Endodermal cell (in vitro differentiated cells): ENCODE results near the gene PPM1G. TPM values are rescaled to one million over a fixed set of nuclear protein-coding genes. Genes with fewer than 3 reads are reported as not detected.
A peak's percentile ranks its signal among the peaks of the same experiment; 100 is the strongest.

Experiments used
- DNase-seq: peaks from one replicate; pipeline ENCODE4 v3.0.0-alpha.2; 2017
- H3K27ac ChIP-seq: 2 replicates; pipeline ENCODE4 v1.5.1; 2013; ENCODE audit warnings: mild to moderate bottlenecking, low read depth, low read length, moderate library complexity
- H3K27me3 ChIP-seq: 2 replicates; pipeline ENCODE4 v1.6.1; 2013; ENCODE audit warnings: mild to moderate bottlenecking, low read length, moderate library complexity; ENCODE audit not compliant: insufficient read depth, control insufficient read depth, poor library complexity, severe bottlenecking
- H3K36me3 ChIP-seq: 2 replicates; pipeline ENCODE4 v1.7.0; 2013; ENCODE audit warnings: mild to moderate bottlenecking, low read length, moderate library complexity; ENCODE audit not compliant: control insufficient read depth, insufficient read depth
- H3K4me1 ChIP-seq: one replicate; pipeline ENCODE4 v1.7.0; 2013; ENCODE audit warnings: low read length; ENCODE audit not compliant: control insufficient read depth, insufficient read depth
- H3K4me3 ChIP-seq: 2 replicates; pipeline ENCODE4 v1.5.1; 2013; ENCODE audit warnings: mild to moderate bottlenecking, low read length, moderate library complexity
- H3K9ac ChIP-seq: 2 replicates; pipeline ENCODE4 v1.6.1; 2013; ENCODE audit warnings: mild to moderate bottlenecking, low read length, moderate library complexity; ENCODE audit not compliant: poor library complexity, severe bottlenecking; ENCODE audit errors: extremely low read depth
- H3K9me3 ChIP-seq: 2 replicates; pipeline ENCODE4 v1.6.1; 2013; ENCODE audit warnings: mild to moderate bottlenecking, low read length, moderate library complexity; ENCODE audit not compliant: control insufficient read depth
- H3K27ac Mint-ChIP-seq: 2 replicates; pipeline ENCODE4 v1.8.0; 2020; ENCODE audit warnings: mixed read lengths
- H3K27me3 Mint-ChIP-seq: 2 replicates; pipeline ENCODE4 v1.8.0; 2021; ENCODE audit warnings: mild to moderate bottlenecking, mixed read lengths; ENCODE audit not compliant: insufficient read depth
- H3K36me3 Mint-ChIP-seq: 2 replicates; pipeline ENCODE4 v1.8.0; 2020; ENCODE audit warnings: low read depth, mixed read lengths
- H3K4me1 Mint-ChIP-seq: 2 replicates; pipeline ENCODE4 v1.8.0; 2020; ENCODE audit warnings: mixed read lengths
- H3K4me3 Mint-ChIP-seq: 2 replicates; pipeline ENCODE4 v1.8.0; 2020; ENCODE audit warnings: mild to moderate bottlenecking, moderate library complexity, mixed read lengths
- H3K9me3 Mint-ChIP-seq: 2 replicates; pipeline ENCODE4 v1.8.0; 2020; ENCODE audit warnings: mild to moderate bottlenecking, mixed read lengths
- CTCF ChIP-seq: fragments of 200-600 bp; sonication (generic); conservative IDR thresholded peaks from 2 replicates; pipeline ENCODE4 v1.5.0; 2021; ENCODE audit warnings: antibody characterized with exemption, mild to moderate bottlenecking
- WGBS, 2 experiments: methylation state at CpG; one replicate each; pipeline versions ENCODE4 v1.1.5 to v1.1.7; 2013; ENCODE audit warnings: missing lambda C conversion rate in 2 of 2, mixed read lengths in 1 of 2; ENCODE audit not compliant: insufficient coverage in 1 of 2, insufficient read length in 1 of 2; 5-methylcytosine and 5-hydroxymethylcytosine counted together
- total RNA-seq, 2 donors: library from RNA; stranded (reverse); fragmentation: NEBNext Ultra II Directional in 1 of 2; extraction: Animal tissue kit (Norgen Biotek cat#: 25700) in 1 of 2; gene quantifications; 2 replicates in 1 of 2; 3 replicates in 1 of 2; pipeline ENCODE4 v1.2.1, GENCODE V29; 2021

PPM1G gene
- total RNA-seq, 2 donors from 2014 or later: 124 to 125 TPM

DNA sequence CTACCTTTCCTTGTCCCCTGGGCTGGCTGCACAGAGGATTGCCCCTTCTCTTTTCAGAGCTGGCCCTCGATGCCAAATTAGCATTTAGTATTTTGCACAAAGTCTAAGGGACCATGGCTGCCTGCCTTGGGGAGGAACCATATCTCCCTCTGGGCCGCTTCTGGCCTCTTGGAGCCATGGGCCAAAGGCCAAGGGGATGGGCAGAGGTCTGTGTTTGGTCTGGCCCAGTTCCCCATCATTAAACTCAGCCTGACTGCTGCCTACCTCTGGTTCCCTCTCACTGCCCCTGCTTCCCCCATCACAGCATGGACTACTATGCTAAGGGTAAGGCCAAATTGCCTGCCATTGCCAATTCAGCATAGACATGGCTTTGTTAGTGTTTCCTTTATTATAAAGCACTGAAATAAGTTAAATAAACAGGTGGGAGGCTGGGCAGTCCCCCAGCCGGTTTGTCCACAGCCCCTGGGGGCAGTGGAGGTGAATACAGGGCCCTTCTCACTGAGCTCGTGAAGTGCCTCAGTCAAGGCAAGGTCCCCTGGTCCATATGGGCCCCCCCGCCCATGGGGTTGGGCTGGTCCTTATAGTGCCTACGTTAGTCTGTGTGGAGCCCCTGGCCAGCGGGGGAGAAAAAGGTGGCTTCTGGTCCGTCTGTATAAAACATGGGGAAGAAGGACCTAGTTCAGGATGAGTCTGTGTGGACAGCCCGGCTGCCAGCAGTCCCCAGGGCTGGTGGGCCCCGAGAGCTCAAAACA, 32.3 kb downstream of the PPM1G start:
- H3K27me3 Mint-ChIP-seq: no peaks in the 10 kb centered on the region
- Histone ChIP-seq H3K27ac (no peak overlapping the region), H3K4me1 (peaks cover 4% of the 10 kb centered on the region), H3K27me3 (no peaks in the 10 kb centered on the region), H3K9me3 (no peaks in the 10 kb centered on the region), H3K4me3 (no peak overlapping the region), H3K36me3 (peaks cover 82% of the 10 kb centered on the region), H3K9ac (no peak overlapping the region)
- peaks cover 64% of the 10 kb centered on the region for H3K36me3 Mint-ChIP-seq
- DNase-seq: no peak
- peaks cover 27% of the 10 kb centered on the region for H3K4me1 Mint-ChIP-seq
- no peak overlapping the region for H3K4me3 Mint-ChIP-seq
- no peaks in the 10 kb centered on the region for H3K9me3 Mint-ChIP-seq
- peak overlapping the region; percentile 48 for H3K27ac Mint-ChIP-seq
- WGBS, 2 experiments: 80 to 81% methylated on average over 6 to 10 of the region's 10 CpGs
- no peak for TF ChIP-seq CTCF

DNA sequence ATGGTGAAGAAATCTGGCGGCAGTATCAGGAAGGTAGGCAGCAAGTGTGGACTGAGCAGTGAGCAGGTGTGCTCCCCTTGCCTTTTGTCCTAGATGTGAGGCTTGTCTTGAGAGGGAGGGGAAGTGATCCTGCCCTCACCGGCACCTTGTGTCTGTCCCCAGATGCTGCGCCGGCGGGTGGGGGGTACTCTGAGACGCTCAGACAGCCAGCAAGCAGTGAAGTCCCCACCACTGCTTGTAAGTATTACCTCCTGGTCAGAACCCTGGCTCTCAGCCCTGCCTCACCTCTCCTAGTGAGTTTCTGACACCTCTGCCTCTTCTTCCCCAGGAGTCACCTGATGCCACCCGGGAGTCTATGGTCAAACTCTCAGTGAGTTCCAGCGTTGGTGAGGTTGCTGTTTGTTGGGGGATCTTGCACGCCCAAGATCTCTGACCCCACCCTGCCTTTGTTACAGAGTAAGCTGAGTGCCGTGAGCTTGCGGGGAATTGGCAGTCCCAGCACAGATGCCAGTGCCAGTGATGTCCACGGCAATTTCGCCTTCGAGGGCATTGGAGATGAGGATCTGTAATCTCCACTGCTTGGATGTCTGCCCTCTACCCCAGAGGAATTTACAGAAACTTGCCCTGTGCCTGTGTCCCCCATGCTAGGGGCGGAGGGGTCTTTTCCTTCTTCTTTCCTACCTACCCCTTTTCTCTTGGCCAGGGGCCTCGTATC, 33.1 kb downstream of the PPM1G start:
- Histone ChIP-seq H3K27me3 (no peaks in the 10 kb centered on the region), H3K36me3 (peaks cover 74% of the 10 kb centered on the region), H3K27ac (no peak overlapping the region), H3K4me3 (no peak overlapping the region), H3K4me1 (peaks cover 7% of the 10 kb centered on the region), H3K9me3 (no peaks in the 10 kb centered on the region), H3K9ac (no peak overlapping the region)
- DNase-seq: no peak
- H3K27ac Mint-ChIP-seq: peak overlapping the region; percentile 48
- H3K4me3 Mint-ChIP-seq: no peak overlapping the region
- no peak for TF ChIP-seq CTCF
- peaks cover 28% of the 10 kb centered on the region for H3K4me1 Mint-ChIP-seq
- H3K36me3 Mint-ChIP-seq: peaks cover 58% of the 10 kb centered on the region
- H3K9me3 Mint-ChIP-seq: no peaks in the 10 kb centered on the region
- no peaks in the 10 kb centered on the region for H3K27me3 Mint-ChIP-seq
- 96 to 100% methylated on average over 8 to 16 of the region's 16 CpGs for WGBS, 2 experiments

DNA sequence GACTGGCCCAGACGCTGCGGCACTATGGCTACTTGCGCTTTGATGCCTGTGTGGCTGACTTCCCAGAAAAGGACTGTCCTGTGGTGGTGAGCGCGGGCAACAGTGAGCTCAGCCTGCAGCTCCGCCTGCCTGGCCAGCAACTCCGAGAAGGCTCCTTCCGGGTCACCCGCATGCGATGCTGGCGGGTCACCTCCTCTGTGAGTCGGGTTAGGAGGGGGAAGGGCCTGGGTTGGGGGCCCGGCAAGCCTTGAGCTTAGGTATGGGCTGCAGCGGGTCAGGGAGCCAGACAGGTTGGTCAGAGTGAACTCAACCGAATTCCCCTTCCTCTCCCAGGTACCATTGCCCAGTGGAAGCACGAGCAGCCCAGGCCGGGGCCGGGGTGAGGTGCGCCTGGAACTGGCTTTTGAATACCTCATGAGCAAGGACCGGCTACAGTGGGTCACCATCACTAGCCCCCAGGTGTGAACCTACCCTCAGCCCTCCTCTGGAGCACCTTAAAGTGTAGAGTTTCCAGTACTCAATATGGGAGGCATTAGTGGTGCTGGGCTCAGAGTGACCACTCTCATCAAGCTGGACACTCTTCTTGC, 33.8 kb downstream of the PPM1G start:
- Mint-ChIP-seq H3K36me3 (peaks cover 58% of the 10 kb centered on the region), H3K4me3 (no peak overlapping the region), H3K27ac (no peak overlapping the region), H3K27me3 (no peaks in the 10 kb centered on the region), H3K4me1 (peaks cover 26% of the 10 kb centered on the region), H3K9me3 (no peaks in the 10 kb centered on the region)
- DNase-seq: no peak
- peaks cover 7% of the 10 kb centered on the region for H3K4me1 ChIP-seq
- no peak overlapping the region for H3K4me3 ChIP-seq
- peaks cover 69% of the 10 kb centered on the region for H3K36me3 ChIP-seq
- no peak overlapping the region for H3K9ac ChIP-seq
- H3K9me3 ChIP-seq: no peaks in the 10 kb centered on the region
- no peaks in the 10 kb centered on the region for H3K27me3 ChIP-seq
- no peak overlapping the region for H3K27ac ChIP-seq
- no peak for TF ChIP-seq CTCF
- WGBS, 2 experiments: 94 to 96% methylated on average over 10 to 20 of the region's 20 CpGs
